HCT116 (cell line): ENCODE measurements around the gene PKN2. TPM values are rescaled to one million over a fixed set of nuclear protein-coding genes. Genes with fewer than 3 reads are reported as not detected.

Experiments
- ATAC-seq: fragments of 200-7000 bp; cut with Tn5 transposase; 2 replicates; pipeline ENCODE4 v1.9.1; 2020; ENCODE audit warnings: mild to moderate bottlenecking, moderate library complexity
- BruUV-seq: library from RNA; stranded (reverse); fragments of 400-500 nt; replicated peaks from 2 replicates; lab custom pipeline; 2021; lab: Mats Ljungman, UMichigan
- CTCF ChIA-PET: fragments of 300-600 bp; sonication (Branson Sonifier 250); formaldehyde crosslinking; loops from one replicate; lab custom pipeline; 2021; ENCODE audit warnings: antibody characterized with exemption; lab: Charles Lee
- POLR2A ChIA-PET: fragments of 300-600, 350-600 bp; sonication (Branson Sonifier 250); formaldehyde crosslinking; loops from one replicate; lab custom pipeline; 2021; ENCODE audit warnings: antibody characterized with exemption; lab: Charles Lee
- RAD21 ChIA-PET, 2 experiments: fragments of 300-600 bp; sonication (Branson Sonifier 250); formaldehyde crosslinking; loops; one replicate each; lab custom pipeline; 2023; ENCODE audit warnings: low total read pairs in 2 of 2; ENCODE audit not compliant: uncharacterized antibody in 2 of 2, unreplicated experiment in 2 of 2, low non-redundant PET in 1 of 2; lab: Charles Lee
- DNase-seq: peaks from one replicate; pipeline ENCODE4 v3.0.0-alpha.2; 2010; ENCODE audit warnings: low read depth, low spot score
- H2AFZ ChIP-seq: fragments of 200-600 bp; shearing (Covaris generic), sonication (generic); 2 replicates; pipeline ENCODE4 v1.6.1; 2017; ENCODE audit warnings: low read depth, mixed run types, mixed read lengths, antibody characterized with exemption, low read length; ENCODE audit not compliant: poor library complexity, severe bottlenecking
- H3K27ac ChIP-seq: 2 replicates; pipeline ENCODE4 v1.5.1; 2012; ENCODE audit warnings: low read depth, low read length
- H3K27me3 ChIP-seq: fragments of 200-600 bp; sonication (generic); 2 replicates; pipeline ENCODE4 v1.6.1; 2016; ENCODE audit warnings: mixed run types, low read length, mixed read lengths; ENCODE audit not compliant: insufficient read depth
- H3K36me3 ChIP-seq, 2 experiments: fragments of 200-500 bp in 1 of 2; fragments of 200-600 bp in 1 of 2; sonication (Bioruptor generic) in 1 of 2; sonication (generic) in 1 of 2; 2 replicates each; pipeline versions ENCODE4 v1.5.1 to v1.6.1; 2014 to 2016; ENCODE audit warnings: low read length in 2 of 2, inconsistent platforms in 1 of 2, mixed read lengths in 1 of 2, mixed run types in 1 of 2; ENCODE audit not compliant: insufficient read depth in 2 of 2, control insufficient read depth in 1 of 2
- H3K4me1 ChIP-seq, 2 experiments: fragments of 200-600 bp in 1 of 2; sonication (generic) in 1 of 2; 2 replicates each; pipeline versions ENCODE4 v1.5.1 to v1.6.1; 2012 to 2017; ENCODE audit warnings: low read length in 2 of 2, inconsistent platforms in 1 of 2, mild to moderate bottlenecking in 1 of 2, mixed read lengths in 1 of 2, mixed run types in 1 of 2, moderate library complexity in 1 of 2; ENCODE audit not compliant: insufficient read depth in 2 of 2, control insufficient read depth in 1 of 2
- H3K4me2 ChIP-seq: fragments of 200-600 bp; sonication (generic); 2 replicates; pipeline ENCODE4 v1.6.1; 2017; ENCODE audit warnings: mixed run types, low read length, mixed read lengths
- H3K4me3 ChIP-seq, 2 experiments: fragments of 200-600 bp in 1 of 2; sonication (generic) in 1 of 2; replicated peaks in 1 of 2; 2 replicates each; pipeline ENCODE4 v1.5.1; 2011 to 2016; ENCODE audit warnings: low read length in 2 of 2, control low read depth in 1 of 2, low read depth in 1 of 2, mild to moderate bottlenecking in 1 of 2, mixed read lengths in 1 of 2, mixed run types in 1 of 2
- H3K79me2 ChIP-seq: fragments of 200-600 bp; sonication (generic); 2 replicates; pipeline ENCODE4 v1.6.1; 2017; ENCODE audit warnings: mild to moderate bottlenecking, mixed run types, low read length, moderate library complexity, mixed read lengths; ENCODE audit not compliant: insufficient read depth
- H3K9ac ChIP-seq: fragments of 200-600 bp; sonication (generic); 2 replicates; pipeline ENCODE4 v1.6.1; 2016; ENCODE audit warnings: low read length, mixed read lengths
- H3K9me2 ChIP-seq: fragments of 200-600 bp; sonication (generic), shearing (Covaris generic); 2 replicates; pipeline ENCODE4 v1.6.1; 2017; ENCODE audit warnings: mixed run types, mild to moderate bottlenecking, moderate library complexity; ENCODE audit not compliant: insufficient read depth
- H3K9me3 ChIP-seq, 2 experiments: fragments of 200-500 bp in 1 of 2; fragments of 200-600 bp in 1 of 2; sonication (Bioruptor generic) in 1 of 2; sonication (generic) in 1 of 2; 2 replicates each; pipeline ENCODE4 v1.6.1; 2014 to 2017; ENCODE audit warnings: low read length in 2 of 2, mixed read lengths in 2 of 2, inconsistent platforms in 1 of 2, low read depth in 1 of 2, mild to moderate bottlenecking in 1 of 2, mixed run types in 1 of 2, moderate library complexity in 1 of 2; ENCODE audit not compliant: control insufficient read depth in 1 of 2, insufficient read depth in 1 of 2
- H4K20me1 ChIP-seq: fragments of 200-600 bp; sonication (generic), shearing (Covaris generic); 2 replicates; pipeline ENCODE4 v1.6.1; 2017; ENCODE audit warnings: mixed run types, mild to moderate bottlenecking, moderate library complexity; ENCODE audit not compliant: insufficient read depth
- ELF1 ChIP-seq: IDR thresholded peaks from 2 replicates; pipeline ENCODE4 v1.6.1; 2012; ENCODE audit warnings: low read depth, borderline replicate concordance
- EZH2 ChIP-seq: fragments of 200-600 bp; sonication (generic); IDR thresholded peaks from 2 replicates; pipeline ENCODE4 v1.6.1; 2017; ENCODE audit warnings: antibody characterized with exemption, mixed run types
- POLR2AphosphoS5 ChIP-seq: IDR thresholded peaks from 2 replicates; pipeline ENCODE4 v1.6.1; 2011; ENCODE audit warnings: mild to moderate bottlenecking, low read depth, low read length, moderate library complexity
- RAD21 ChIP-seq: IDR thresholded peaks from 2 replicates; pipeline ENCODE4 v1.6.1; 2012; ENCODE audit warnings: low read depth, mild to moderate bottlenecking
- SIN3A ChIP-seq: IDR thresholded peaks from 2 replicates; pipeline ENCODE4 v1.6.1; 2012; ENCODE audit warnings: low read depth
- SP1 ChIP-seq: IDR thresholded peaks from 2 replicates; pipeline ENCODE4 v1.6.1; 2012; ENCODE audit warnings: low read depth
- YY1 ChIP-seq: IDR thresholded peaks from 2 replicates; pipeline ENCODE4 v1.6.1; 2011; ENCODE audit warnings: low read length, low read depth, moderate library complexity, mild to moderate bottlenecking; ENCODE audit not compliant: insufficient replicate concordance; ENCODE audit errors: extremely low read depth
- ZFX ChIP-seq: fragments of 450-650 bp; IDR thresholded peaks from 2 replicates; pipeline ENCODE4 v1.6.1; 2017
- ZNF274 ChIP-seq: fragments of 200-500 bp; sonication (Bioruptor generic); IDR thresholded peaks from 2 replicates; pipeline ENCODE4 v1.6.1; 2014; ENCODE audit warnings: mild to moderate bottlenecking, low read depth, low read length, inconsistent platforms
- intact Hi-C: fragments of 100-400 bp; cut with micrococcal nuclease; formaldehyde crosslinking; loops from 2 replicates; pipeline ENCODE4 v1.10.0; 2022
- total RNA-seq: library from RNA; stranded (reverse); gene quantifications from one replicate; pipeline ENCODE4 v1.2.1, GENCODE V29; 2021; ENCODE audit not compliant: unreplicated experiment
- TF ChIP-seq, protein P1 (sequence below), 3 experiments: fragments of 200-600 bp in 1 of 3; sonication (generic) in 1 of 3; IDR thresholded peaks in 2 of 3; conservative IDR thresholded peaks in 1 of 3; 2 replicates each; pipeline ENCODE4 v1.5.1; 2012 to 2017; ENCODE audit warnings: low read depth in 2 of 3, low read length in 2 of 3, antibody characterized with exemption in 1 of 3, borderline replicate concordance in 1 of 3, control low read depth in 1 of 3, mild to moderate bottlenecking in 1 of 3, mixed read lengths in 1 of 3, mixed run types in 1 of 3, moderate library complexity in 1 of 3; ENCODE audit not compliant: insufficient read depth in 1 of 3
- TF ChIP-seq, protein P2 (sequence below): IDR thresholded peaks from 2 replicates; pipeline ENCODE4 v1.6.1; 2012
- TF ChIP-seq, protein P3 (sequence below): IDR thresholded peaks from 2 replicates; pipeline ENCODE4 v1.6.1; 2011; ENCODE audit warnings: mild to moderate bottlenecking, low read length, moderate library complexity; ENCODE audit not compliant: insufficient replicate concordance; ENCODE audit errors: extremely low read depth
- TF ChIP-seq, protein P4 (sequence below): IDR thresholded peaks from 2 replicates; pipeline ENCODE4 v1.6.1; 2012; ENCODE audit warnings: low read depth
- TF ChIP-seq, protein P5 (sequence below): IDR thresholded peaks from 2 replicates; pipeline ENCODE4 v1.6.1; 2012

PKN2 gene
- total RNA-seq, 1 experiment from 2014 or later: 44.3 TPM

DNA sequence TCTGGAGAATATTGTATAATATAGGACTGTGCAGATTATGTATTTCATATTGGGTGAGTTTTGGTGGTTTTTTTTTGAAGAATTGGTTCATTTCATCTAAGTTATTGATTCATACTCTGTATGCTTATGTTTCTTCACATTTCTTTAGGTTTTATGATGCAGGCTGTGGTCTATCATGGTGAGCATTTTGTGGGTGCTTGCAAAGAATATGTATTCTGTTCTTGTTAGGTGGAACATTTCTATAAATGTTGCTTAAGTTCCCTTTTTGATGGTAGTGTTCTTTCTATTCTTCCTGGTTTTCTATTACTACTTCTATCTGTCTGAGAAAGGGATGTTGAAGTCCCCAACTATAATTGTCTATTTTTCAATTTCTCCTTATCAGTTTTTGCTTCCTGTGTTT lies 42.6 kb downstream of the PKN2 start (continued):
- TF ChIP-seq, protein P1, sequence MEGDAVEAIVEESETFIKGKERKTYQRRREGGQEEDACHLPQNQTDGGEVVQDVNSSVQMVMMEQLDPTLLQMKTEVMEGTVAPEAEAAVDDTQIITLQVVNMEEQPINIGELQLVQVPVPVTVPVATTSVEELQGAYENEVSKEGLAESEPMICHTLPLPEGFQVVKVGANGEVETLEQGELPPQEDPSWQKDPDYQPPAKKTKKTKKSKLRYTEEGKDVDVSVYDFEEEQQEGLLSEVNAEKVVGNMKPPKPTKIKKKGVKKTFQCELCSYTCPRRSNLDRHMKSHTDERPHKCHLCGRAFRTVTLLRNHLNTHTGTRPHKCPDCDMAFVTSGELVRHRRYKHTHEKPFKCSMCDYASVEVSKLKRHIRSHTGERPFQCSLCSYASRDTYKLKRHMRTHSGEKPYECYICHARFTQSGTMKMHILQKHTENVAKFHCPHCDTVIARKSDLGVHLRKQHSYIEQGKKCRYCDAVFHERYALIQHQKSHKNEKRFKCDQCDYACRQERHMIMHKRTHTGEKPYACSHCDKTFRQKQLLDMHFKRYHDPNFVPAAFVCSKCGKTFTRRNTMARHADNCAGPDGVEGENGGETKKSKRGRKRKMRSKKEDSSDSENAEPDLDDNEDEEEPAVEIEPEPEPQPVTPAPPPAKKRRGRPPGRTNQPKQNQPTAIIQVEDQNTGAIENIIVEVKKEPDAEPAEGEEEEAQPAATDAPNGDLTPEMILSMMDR (IDR thresholded peaks at IDR 0.05 in 2 of 3, conservative IDR thresholded peaks at IDR 0.05 in 1 of 3; ENCODE audit: borderline replicate concordance in 1 of 3, insufficient read depth in 1 of 3, low read depth in 2 of 3, low read length in 2 of 3): no peak
- TF ChIP-seq, protein P2, sequence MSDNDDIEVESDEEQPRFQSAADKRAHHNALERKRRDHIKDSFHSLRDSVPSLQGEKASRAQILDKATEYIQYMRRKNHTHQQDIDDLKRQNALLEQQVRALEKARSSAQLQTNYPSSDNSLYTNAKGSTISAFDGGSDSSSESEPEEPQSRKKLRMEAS: no peak

DNA sequence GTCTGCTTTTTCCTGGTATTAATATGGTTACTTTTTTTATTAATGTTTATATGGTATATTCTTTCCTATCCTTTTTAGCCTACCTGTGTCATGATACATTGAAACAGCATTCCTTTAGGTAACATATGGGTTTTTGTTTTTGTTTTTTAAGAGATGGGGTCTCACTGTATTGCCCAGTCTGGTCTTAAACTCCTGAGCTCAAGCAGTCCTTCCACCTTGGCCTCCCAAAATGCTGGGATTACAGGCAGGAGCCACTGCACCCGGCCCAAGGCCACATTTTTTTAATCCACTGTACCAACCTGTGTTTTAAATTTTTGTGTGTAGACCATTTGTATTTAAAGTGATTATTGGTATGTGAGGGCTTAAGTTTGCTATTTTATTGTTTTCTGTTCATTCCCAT lies 43.1 kb downstream of the PKN2 start:
- ChIA-PET POLR2A (no interaction called here), RAD21 (no interaction called here), CTCF (no interaction called here)
- Histone ChIP-seq H3K9me2 (no peaks in the 10 kb centered on the region), H3K36me3 (no peaks in the 10 kb centered on the region), H3K4me2 (no peak overlapping the region), H3K27ac (no peak overlapping the region), H3K9ac (no peak overlapping the region), H3K4me3 (no peak overlapping the region), H4K20me1 (no peaks in the 10 kb centered on the region), H3K4me1 (no peaks in the 10 kb centered on the region; a peak in 1 of 4 replicates), H2AFZ (no peak overlapping the region), H3K27me3 (no peaks in the 10 kb centered on the region), H3K79me2 (peaks cover 85% of the 10 kb centered on the region), H3K9me3 (no peaks in the 10 kb centered on the region)
- intact Hi-C loops: no loop called here
- ATAC-seq: no peak
- BruUV-seq: no TSS peak
- DNase-seq: no peak
- TF ChIP-seq YY1: no peak
- no peak for TF ChIP-seq SP1
- TF ChIP-seq, protein P3, sequence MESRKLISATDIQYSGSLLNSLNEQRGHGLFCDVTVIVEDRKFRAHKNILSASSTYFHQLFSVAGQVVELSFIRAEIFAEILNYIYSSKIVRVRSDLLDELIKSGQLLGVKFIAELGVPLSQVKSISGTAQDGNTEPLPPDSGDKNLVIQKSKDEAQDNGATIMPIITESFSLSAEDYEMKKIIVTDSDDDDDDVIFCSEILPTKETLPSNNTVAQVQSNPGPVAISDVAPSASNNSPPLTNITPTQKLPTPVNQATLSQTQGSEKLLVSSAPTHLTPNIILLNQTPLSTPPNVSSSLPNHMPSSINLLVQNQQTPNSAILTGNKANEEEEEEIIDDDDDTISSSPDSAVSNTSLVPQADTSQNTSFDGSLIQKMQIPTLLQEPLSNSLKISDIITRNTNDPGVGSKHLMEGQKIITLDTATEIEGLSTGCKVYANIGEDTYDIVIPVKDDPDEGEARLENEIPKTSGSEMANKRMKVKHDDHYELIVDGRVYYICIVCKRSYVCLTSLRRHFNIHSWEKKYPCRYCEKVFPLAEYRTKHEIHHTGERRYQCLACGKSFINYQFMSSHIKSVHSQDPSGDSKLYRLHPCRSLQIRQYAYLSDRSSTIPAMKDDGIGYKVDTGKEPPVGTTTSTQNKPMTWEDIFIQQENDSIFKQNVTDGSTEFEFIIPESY: no peak
- TF ChIP-seq SIN3A: no peak
- no peak for TF ChIP-seq EZH2
- TF ChIP-seq, protein P4, sequence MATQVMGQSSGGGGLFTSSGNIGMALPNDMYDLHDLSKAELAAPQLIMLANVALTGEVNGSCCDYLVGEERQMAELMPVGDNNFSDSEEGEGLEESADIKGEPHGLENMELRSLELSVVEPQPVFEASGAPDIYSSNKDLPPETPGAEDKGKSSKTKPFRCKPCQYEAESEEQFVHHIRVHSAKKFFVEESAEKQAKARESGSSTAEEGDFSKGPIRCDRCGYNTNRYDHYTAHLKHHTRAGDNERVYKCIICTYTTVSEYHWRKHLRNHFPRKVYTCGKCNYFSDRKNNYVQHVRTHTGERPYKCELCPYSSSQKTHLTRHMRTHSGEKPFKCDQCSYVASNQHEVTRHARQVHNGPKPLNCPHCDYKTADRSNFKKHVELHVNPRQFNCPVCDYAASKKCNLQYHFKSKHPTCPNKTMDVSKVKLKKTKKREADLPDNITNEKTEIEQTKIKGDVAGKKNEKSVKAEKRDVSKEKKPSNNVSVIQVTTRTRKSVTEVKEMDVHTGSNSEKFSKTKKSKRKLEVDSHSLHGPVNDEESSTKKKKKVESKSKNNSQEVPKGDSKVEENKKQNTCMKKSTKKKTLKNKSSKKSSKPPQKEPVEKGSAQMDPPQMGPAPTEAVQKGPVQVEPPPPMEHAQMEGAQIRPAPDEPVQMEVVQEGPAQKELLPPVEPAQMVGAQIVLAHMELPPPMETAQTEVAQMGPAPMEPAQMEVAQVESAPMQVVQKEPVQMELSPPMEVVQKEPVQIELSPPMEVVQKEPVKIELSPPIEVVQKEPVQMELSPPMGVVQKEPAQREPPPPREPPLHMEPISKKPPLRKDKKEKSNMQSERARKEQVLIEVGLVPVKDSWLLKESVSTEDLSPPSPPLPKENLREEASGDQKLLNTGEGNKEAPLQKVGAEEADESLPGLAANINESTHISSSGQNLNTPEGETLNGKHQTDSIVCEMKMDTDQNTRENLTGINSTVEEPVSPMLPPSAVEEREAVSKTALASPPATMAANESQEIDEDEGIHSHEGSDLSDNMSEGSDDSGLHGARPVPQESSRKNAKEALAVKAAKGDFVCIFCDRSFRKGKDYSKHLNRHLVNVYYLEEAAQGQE: no peak
- TF ChIP-seq ZNF274: no peak
- no peak for TF ChIP-seq RAD21
- TF ChIP-seq, protein P5, sequence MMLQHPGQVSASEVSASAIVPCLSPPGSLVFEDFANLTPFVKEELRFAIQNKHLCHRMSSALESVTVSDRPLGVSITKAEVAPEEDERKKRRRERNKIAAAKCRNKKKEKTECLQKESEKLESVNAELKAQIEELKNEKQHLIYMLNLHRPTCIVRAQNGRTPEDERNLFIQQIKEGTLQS: no peak
- TF ChIP-seq ZFX: no peak
- TF ChIP-seq, protein P1 (IDR thresholded peaks at IDR 0.05 in 2 of 3, conservative IDR thresholded peaks at IDR 0.05 in 1 of 3; ENCODE audit: borderline replicate concordance in 1 of 3, insufficient read depth in 1 of 3, low read depth in 2 of 3, low read length in 2 of 3): no peak
- no peak for TF ChIP-seq ELF1
- TF ChIP-seq POLR2AphosphoS5: no peak
